AG09319 (cell line): ENCODE results near the gene RXFP1.

ENCODE experiments used
- DNase-seq: peaks from one replicate; pipeline ENCODE4 v3.0.0-alpha.2; 2010; ENCODE audit warnings: low read depth; ENCODE audit errors: extremely low read depth
- TF ChIP-seq, protein P1 (sequence below): IDR thresholded peaks from 2 replicates; pipeline ENCODE4 v1.5.1; 2011; ENCODE audit warnings: low read depth, mild to moderate bottlenecking, inconsistent platforms, low read length, moderate library complexity

RXFP1 gene

DNA sequence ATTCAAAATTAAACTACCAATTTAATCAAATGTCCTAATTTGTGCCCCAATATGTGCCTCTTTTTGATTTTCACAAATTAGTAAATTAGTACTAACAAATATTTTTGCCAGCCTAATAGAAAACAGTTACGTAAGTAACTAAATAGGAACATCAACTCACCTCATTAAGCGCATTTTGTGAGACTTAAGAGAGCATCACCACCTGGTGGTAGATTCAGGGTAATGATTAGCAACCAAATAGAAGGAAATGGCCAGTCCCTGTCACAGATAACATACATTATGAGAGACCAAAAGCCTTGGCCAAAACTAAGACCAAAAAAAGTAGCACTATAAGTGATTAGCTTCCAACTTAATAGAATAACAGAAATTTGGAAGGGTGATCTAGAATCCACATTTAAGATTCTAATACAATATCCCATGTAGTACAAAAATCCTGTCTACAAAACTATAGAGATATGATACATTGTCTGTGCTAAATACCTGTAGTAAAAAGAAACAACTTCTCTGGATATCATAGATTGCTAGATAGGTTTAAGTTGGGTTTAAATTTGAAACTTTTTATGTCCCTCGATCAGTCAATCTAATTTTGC lies 103.3 kb downstream of the RXFP1 start:
- TF ChIP-seq, protein P1, sequence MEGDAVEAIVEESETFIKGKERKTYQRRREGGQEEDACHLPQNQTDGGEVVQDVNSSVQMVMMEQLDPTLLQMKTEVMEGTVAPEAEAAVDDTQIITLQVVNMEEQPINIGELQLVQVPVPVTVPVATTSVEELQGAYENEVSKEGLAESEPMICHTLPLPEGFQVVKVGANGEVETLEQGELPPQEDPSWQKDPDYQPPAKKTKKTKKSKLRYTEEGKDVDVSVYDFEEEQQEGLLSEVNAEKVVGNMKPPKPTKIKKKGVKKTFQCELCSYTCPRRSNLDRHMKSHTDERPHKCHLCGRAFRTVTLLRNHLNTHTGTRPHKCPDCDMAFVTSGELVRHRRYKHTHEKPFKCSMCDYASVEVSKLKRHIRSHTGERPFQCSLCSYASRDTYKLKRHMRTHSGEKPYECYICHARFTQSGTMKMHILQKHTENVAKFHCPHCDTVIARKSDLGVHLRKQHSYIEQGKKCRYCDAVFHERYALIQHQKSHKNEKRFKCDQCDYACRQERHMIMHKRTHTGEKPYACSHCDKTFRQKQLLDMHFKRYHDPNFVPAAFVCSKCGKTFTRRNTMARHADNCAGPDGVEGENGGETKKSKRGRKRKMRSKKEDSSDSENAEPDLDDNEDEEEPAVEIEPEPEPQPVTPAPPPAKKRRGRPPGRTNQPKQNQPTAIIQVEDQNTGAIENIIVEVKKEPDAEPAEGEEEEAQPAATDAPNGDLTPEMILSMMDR = peak; percentile 74
- peak; percentile 44 for DNase-seq

DNA sequence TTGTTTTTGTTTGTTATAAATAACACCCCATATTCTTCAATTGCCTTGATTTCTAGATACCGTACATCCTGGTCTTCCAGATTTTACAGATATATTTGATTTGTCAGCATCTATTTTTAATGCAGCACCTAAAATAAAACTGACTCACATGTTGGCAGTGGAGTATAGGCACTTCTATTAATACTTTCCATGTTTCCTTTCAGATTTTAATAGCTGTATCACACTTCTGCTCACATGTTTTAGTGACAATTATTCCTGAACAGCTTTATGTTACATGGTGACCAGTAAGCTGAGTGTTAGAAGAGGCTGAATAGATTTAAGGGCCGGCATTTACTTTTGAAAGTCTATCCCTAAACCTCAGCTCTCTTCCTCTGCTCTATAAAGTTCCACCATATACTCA lies 103.9 kb downstream of the RXFP1 start:
- no peak for DNase-seq
- TF ChIP-seq, protein P1 = no peak

DNA sequence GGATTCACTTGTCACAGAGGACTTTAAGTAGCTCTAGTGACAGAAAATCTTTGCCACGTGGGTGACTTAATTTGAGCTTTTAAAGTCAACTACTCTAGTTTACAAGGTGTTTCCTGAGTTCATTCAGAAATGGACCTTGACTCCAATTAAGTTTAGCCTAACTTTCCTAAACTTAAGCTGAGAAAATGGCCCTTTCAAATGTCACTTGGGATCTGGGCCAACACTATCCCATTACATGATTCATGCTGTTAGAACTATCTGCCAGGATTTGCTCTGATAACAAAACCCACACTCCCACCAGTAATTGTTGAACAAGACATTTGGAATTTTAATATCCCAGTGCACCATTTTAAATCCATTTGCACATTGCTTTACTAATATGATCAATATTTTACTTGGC lies 109.2 kb downstream of the RXFP1 start:
- TF ChIP-seq, protein P1 = no peak
- DNase-seq = no peak

DNA sequence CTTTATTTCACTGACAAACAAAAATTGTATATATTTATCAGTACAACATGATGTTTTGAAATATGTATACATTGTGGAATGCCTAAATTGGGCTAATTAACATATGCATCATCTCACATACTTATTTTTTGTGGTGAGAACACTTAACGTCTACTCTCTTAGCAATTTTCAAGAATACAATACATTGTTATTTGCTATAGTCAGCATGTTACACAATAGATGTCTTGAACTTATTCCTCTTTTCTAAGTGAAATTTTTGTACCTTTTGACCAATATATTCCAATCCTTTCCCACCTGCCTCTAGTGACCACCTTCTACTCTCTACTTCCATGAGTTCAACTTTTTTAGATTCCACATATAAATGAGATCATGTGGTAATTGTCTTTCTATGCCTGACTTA lies 114.9 kb downstream of the RXFP1 start:
- TF ChIP-seq, protein P1 = no peak
- DNase-seq = no peak

DNA sequence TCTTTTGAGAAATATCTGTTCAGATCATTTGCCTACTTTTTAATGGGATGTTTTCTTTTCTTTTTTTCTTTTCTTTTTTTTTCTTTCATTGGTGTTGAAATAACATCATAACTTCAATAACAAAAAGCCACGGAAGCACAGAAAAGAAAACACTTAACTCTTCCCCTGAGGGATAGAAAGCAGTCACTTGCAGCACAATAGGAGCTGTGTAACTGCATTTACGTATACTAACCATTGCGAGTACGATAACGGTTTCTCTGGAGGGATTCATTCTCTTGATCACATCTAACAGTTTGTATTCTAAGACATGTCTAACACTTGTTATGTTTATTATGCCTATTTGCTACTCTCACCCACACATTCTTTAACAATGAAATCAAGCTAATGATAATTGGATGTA lies 122.7 kb downstream of the RXFP1 start:
- DNase-seq = no peak
- TF ChIP-seq, protein P1 = no peak

DNA sequence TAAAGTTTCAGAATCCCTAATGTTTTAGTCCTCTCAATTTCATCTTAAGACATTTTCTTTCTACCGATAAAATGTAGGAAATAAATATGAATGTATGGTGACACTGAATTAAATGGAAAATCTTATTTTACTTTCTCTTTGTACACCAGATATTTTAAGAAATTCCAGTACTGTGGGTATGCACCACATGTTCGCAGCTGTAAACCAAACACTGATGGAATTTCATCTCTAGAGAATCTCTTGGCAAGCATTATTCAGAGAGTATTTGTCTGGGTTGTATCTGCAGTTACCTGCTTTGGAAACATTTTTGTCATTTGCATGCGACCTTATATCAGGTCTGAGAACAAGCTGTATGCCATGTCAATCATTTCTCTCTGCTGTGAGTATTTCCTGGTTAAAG lies 123.1 kb downstream of the RXFP1 start:
- TF ChIP-seq, protein P1 = no peak
- no peak for DNase-seq

DNA sequence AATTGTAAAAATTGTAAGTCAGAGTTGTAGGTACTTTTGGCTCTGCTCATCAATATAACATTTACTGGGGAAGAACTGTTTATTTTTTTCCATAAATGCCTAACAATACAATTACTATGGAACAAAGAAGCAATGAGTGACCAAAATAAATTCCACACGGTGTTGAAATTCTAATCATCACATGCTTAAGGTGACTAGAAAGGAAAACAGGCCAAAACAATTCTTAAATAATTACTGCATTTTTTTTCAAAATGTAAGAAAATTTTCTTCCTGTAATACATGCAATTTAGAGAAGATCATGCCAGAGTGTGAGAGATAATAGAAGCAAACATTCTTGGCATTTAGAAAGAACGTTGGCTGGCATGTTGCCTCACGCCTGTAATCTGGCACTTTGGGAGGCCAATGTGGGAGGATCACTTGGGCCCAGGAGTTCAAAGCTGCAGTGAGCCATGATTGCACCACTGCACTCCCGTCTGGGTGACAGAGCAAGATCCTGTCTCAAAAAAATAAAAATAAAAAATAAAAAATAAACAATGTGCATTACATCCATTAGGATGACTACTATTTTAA lies 127.5 kb downstream of the RXFP1 start:
- no peak for DNase-seq
- TF ChIP-seq, protein P1 = no peak
